ENCODE results near the gene UACA.

The UACA gene

GRCh38 chr15:70783610-70784022 lies 20.3 kb upstream of the UACA start:
- Histone ChIP-seq H3K36me3 (ENCODE audit: control insufficient read depth, insufficient read depth, low read length) (no peaks in the 10 kb centered on the region), H3K9me3 (ENCODE audit: control insufficient read depth, low read length) (no peaks in the 10 kb centered on the region), H3K4me3 (ENCODE audit: extremely low read depth, insufficient read depth, low read length, poor library complexity, severe bottlenecking) (no peak overlapping the region), H3K4me1 (ENCODE audit: control insufficient read depth, insufficient read depth, low read length, poor library complexity, severe bottlenecking) (peaks cover 50% of the 10 kb centered on the region), H3K27ac (ENCODE audit: low read depth, low read length, severe bottlenecking) (no peak overlapping the region)
- 86 to 100% methylated on average over 1 of the region's 6 CpGs for WGBS, 2 experiments (ENCODE audit: insufficient coverage in 2 of 2)

GRCh38 chr15:70783041-70783440 lies 19.7 kb upstream of the UACA start:
- no peaks in the 10 kb centered on the region for H3K36me3 ChIP-seq (ENCODE audit: control insufficient read depth, insufficient read depth, low read length)
- no peak overlapping the region for H3K27ac ChIP-seq (ENCODE audit: low read depth, low read length, severe bottlenecking)
- H3K4me1 ChIP-seq (ENCODE audit: control insufficient read depth, insufficient read depth, low read length, poor library complexity, severe bottlenecking): peaks cover 50% of the 10 kb centered on the region
- no peak overlapping the region for H3K4me3 ChIP-seq (ENCODE audit: extremely low read depth, insufficient read depth, low read length, poor library complexity, severe bottlenecking)
- H3K9me3 ChIP-seq (ENCODE audit: control insufficient read depth, low read length): no peaks in the 10 kb centered on the region
- no CpG with 5 or more reads among the region's 3 CpGs for WGBS, 2 experiments (ENCODE audit: insufficient coverage in 2 of 2)

GRCh38 chr15:70781236-70781635 lies 17.9 kb upstream of the UACA start:
- Histone ChIP-seq H3K27ac (ENCODE audit: low read depth, low read length, severe bottlenecking) (no peak overlapping the region), H3K36me3 (ENCODE audit: control insufficient read depth, insufficient read depth, low read length) (no peaks in the 10 kb centered on the region), H3K4me3 (ENCODE audit: extremely low read depth, insufficient read depth, low read length, poor library complexity, severe bottlenecking) (no peak overlapping the region), H3K4me1 (ENCODE audit: control insufficient read depth, insufficient read depth, low read length, poor library complexity, severe bottlenecking) (peaks cover 63% of the 10 kb centered on the region), H3K9me3 (ENCODE audit: control insufficient read depth, low read length) (no peaks in the 10 kb centered on the region)
- 78 to 88% methylated on average over 5 of the region's 5 CpGs for WGBS, 2 experiments (ENCODE audit: insufficient coverage in 2 of 2)

GRCh38 chr15:70778258-70779076 lies 15.1 kb upstream of the UACA start:
- Histone ChIP-seq H3K9me3 (ENCODE audit: control insufficient read depth, low read length) (no peaks in the 10 kb centered on the region), H3K4me3 (ENCODE audit: extremely low read depth, insufficient read depth, low read length, poor library complexity, severe bottlenecking) (no peak overlapping the region), H3K36me3 (ENCODE audit: control insufficient read depth, insufficient read depth, low read length) (no peaks in the 10 kb centered on the region), H3K27ac (ENCODE audit: low read depth, low read length, severe bottlenecking) (peak overlapping the region; percentile 62), H3K4me1 (ENCODE audit: control insufficient read depth, insufficient read depth, low read length, poor library complexity, severe bottlenecking) (peaks cover 62% of the 10 kb centered on the region)
- WGBS, 2 experiments (ENCODE audit: insufficient coverage in 2 of 2): 96 to 100% methylated on average over 2 to 3 of the region's 3 CpGs

- Histone ChIP-seq H3K9me3 (ENCODE audit: control insufficient read depth, low read length) (no peaks in the 10 kb centered on the region), H3K4me3 (ENCODE audit: extremely low read depth, insufficient read depth, low read length, poor library complexity, severe bottlenecking) (no peak overlapping the region), H3K4me1 (ENCODE audit: control insufficient read depth, insufficient read depth, low read length, poor library complexity, severe bottlenecking) (peaks cover 56% of the 10 kb centered on the region), H3K27ac (ENCODE audit: low read depth, low read length, severe bottlenecking) (no peak overlapping the region), H3K36me3 (ENCODE audit: control insufficient read depth, insufficient read depth, low read length) (no peaks in the 10 kb centered on the region)
- WGBS, 2 experiments (ENCODE audit: insufficient coverage in 2 of 2): 85 to 98% methylated on average over 4 to 5 of the region's 7 CpGs
These were observed 14.0 kb upstream of the UACA start for GRCh38 chr15:70777170-70777926.

GRCh38 chr15:70775160-70775559 lies 11.8 kb upstream of the UACA start:
- peaks cover 49% of the 10 kb centered on the region for H3K4me1 ChIP-seq (ENCODE audit: control insufficient read depth, insufficient read depth, low read length, poor library complexity, severe bottlenecking)
- 100% methylated on average over 1 of the region's 2 CpGs; no CpG with 5 or more reads in 1 of the 2 experiments for WGBS, 2 experiments (ENCODE audit: insufficient coverage in 2 of 2)
- peak overlapping the region; percentile 52 for H3K27ac ChIP-seq (ENCODE audit: low read depth, low read length, severe bottlenecking)
- no peak overlapping the region for H3K4me3 ChIP-seq (ENCODE audit: extremely low read depth, insufficient read depth, low read length, poor library complexity, severe bottlenecking)
- no peaks in the 10 kb centered on the region for H3K9me3 ChIP-seq (ENCODE audit: control insufficient read depth, low read length)
- no peaks in the 10 kb centered on the region for H3K36me3 ChIP-seq (ENCODE audit: control insufficient read depth, insufficient read depth, low read length)

GRCh38 chr15:70772402-70772801 lies 9.0 kb upstream of the UACA start:
- Histone ChIP-seq H3K27ac (ENCODE audit: low read depth, low read length, severe bottlenecking) (no peak overlapping the region), H3K4me3 (ENCODE audit: extremely low read depth, insufficient read depth, low read length, poor library complexity, severe bottlenecking) (no peak overlapping the region), H3K36me3 (ENCODE audit: control insufficient read depth, insufficient read depth, low read length) (no peaks in the 10 kb centered on the region), H3K4me1 (ENCODE audit: control insufficient read depth, insufficient read depth, low read length, poor library complexity, severe bottlenecking) (peaks cover 39% of the 10 kb centered on the region), H3K9me3 (ENCODE audit: control insufficient read depth, low read length) (no peaks in the 10 kb centered on the region)
- 83% methylated on average over 1 of the region's 3 CpGs; no CpG with 5 or more reads in 1 of the 2 experiments for WGBS, 2 experiments (ENCODE audit: insufficient coverage in 2 of 2)

GRCh38 chr15:70770863-70771262 lies 7.5 kb upstream of the UACA start:
- no peak overlapping the region for H3K27ac ChIP-seq (ENCODE audit: low read depth, low read length, severe bottlenecking)
- 90 to 100% methylated on average over 2 of the region's 3 CpGs for WGBS, 2 experiments (ENCODE audit: insufficient coverage in 2 of 2)
- H3K9me3 ChIP-seq (ENCODE audit: control insufficient read depth, low read length): no peaks in the 10 kb centered on the region
- H3K4me3 ChIP-seq (ENCODE audit: extremely low read depth, insufficient read depth, low read length, poor library complexity, severe bottlenecking): no peak overlapping the region
- H3K36me3 ChIP-seq (ENCODE audit: control insufficient read depth, insufficient read depth, low read length): no peaks in the 10 kb centered on the region
- H3K4me1 ChIP-seq (ENCODE audit: control insufficient read depth, insufficient read depth, low read length, poor library complexity, severe bottlenecking): peaks cover 33% of the 10 kb centered on the region

- no peaks in the 10 kb centered on the region for H3K9me3 ChIP-seq (ENCODE audit: control insufficient read depth, low read length)
- 100% methylated on average over 2 to 3 of the region's 3 CpGs for WGBS, 2 experiments (ENCODE audit: insufficient coverage in 2 of 2)
- no peaks in the 10 kb centered on the region for H3K36me3 ChIP-seq (ENCODE audit: control insufficient read depth, insufficient read depth, low read length)
- H3K4me3 ChIP-seq (ENCODE audit: extremely low read depth, insufficient read depth, low read length, poor library complexity, severe bottlenecking): no peak overlapping the region
- H3K4me1 ChIP-seq (ENCODE audit: control insufficient read depth, insufficient read depth, low read length, poor library complexity, severe bottlenecking): peaks cover 42% of the 10 kb centered on the region
- peak overlapping the region; percentile 55 for H3K27ac ChIP-seq (ENCODE audit: low read depth, low read length, severe bottlenecking)
These were observed 5.0 kb upstream of the UACA start for GRCh38 chr15:70768257-70768883.

- no peaks in the 10 kb centered on the region for H3K36me3 ChIP-seq (ENCODE audit: control insufficient read depth, insufficient read depth, low read length)
- 61 to 96% methylated on average over 2 of the region's 3 CpGs for WGBS, 2 experiments (ENCODE audit: insufficient coverage in 2 of 2)
- no peaks in the 10 kb centered on the region for H3K9me3 ChIP-seq (ENCODE audit: control insufficient read depth, low read length)
- H3K4me1 ChIP-seq (ENCODE audit: control insufficient read depth, insufficient read depth, low read length, poor library complexity, severe bottlenecking): peaks cover 42% of the 10 kb centered on the region
- no peak overlapping the region for H3K4me3 ChIP-seq (ENCODE audit: extremely low read depth, insufficient read depth, low read length, poor library complexity, severe bottlenecking)
- H3K27ac ChIP-seq (ENCODE audit: low read depth, low read length, severe bottlenecking): peak overlapping the region; percentile 55
These were observed 4.3 kb upstream of the UACA start for GRCh38 chr15:70767667-70768066.

Measured in mesodermal cell (in vitro differentiated cells).